Cardiac fibroblast (primary cell): ENCODE measurements around the gene UMAD1.

Experiments used
- DNase-seq, 2 donors: peaks; one replicate each; pipeline versions ENCODE4 v3.0.0 to v3.0.0-alpha.2; 2010; ENCODE audit warnings: low read depth in 2 of 2
- H3K4me3 ChIP-seq, 2 donors: replicated peaks in 1 of 2; 1 replicate in 1 of 2; 2 replicates in 1 of 2; pipeline ENCODE4 v1.5.1; 2011; ENCODE audit warnings: low read depth in 2 of 2, low read length in 2 of 2, mild to moderate bottlenecking in 2 of 2, moderate library complexity in 1 of 2
- CTCF ChIP-seq: IDR thresholded peaks from one replicate; pipeline ENCODE4 v1.5.1; 2011; ENCODE audit warnings: low read depth, mild to moderate bottlenecking, low read length, inconsistent platforms

Gene UMAD1

GRCh38 chr7:7907306-7907705 lies 266.8 kb downstream of the UMAD1 start:
- TF ChIP-seq CTCF: no peak
- no peak overlapping the region for H3K4me3 ChIP-seq
- no peak for DNase-seq

GRCh38 chr7:7908622-7909145 lies 268.1 kb downstream of the UMAD1 start:
- DNase-seq: no peak
- no peak overlapping the region for H3K4me3 ChIP-seq
- no peak for TF ChIP-seq CTCF

GRCh38 chr7:7909376-7909775 lies 268.8 kb downstream of the UMAD1 start:
- no peak for TF ChIP-seq CTCF
- DNase-seq: peak in 1 of 2 donors; percentile 15

GRCh38 chr7:7911369-7912123 lies 271.0 kb downstream of the UMAD1 start:
- peak; percentile 59 to 73 for DNase-seq
- TF ChIP-seq CTCF: no peak
- H3K4me3 ChIP-seq: no peak overlapping the region

More at GRCh38 chr7:7909376-7909775, 268.8 kb downstream of the UMAD1 start:
- H3K4me3 ChIP-seq: no peak overlapping the region

GRCh38 chr7:7912937-7913336 lies 272.4 kb downstream of the UMAD1 start:
- no peak for TF ChIP-seq CTCF
- DNase-seq: no peak
- no peak overlapping the region for H3K4me3 ChIP-seq

- no peak overlapping the region for H3K4me3 ChIP-seq
- no peak for TF ChIP-seq CTCF
- no peak for DNase-seq
Observed at GRCh38 chr7:7913504-7913903, 273.0 kb downstream of the UMAD1 start.
